OCI-LY1 (cell line): ENCODE data around the gene RALGPS2.

Experiments
- EZH2 ChIP-seq: fragments of 200-600 bp; sonication (generic), shearing (Covaris generic); IDR thresholded peaks from 2 replicates; pipeline ENCODE4 v1.8.0; 2017; ENCODE audit warnings: borderline replicate concordance, mixed run types, mild to moderate bottlenecking, antibody characterized with exemption, low read length, moderate library complexity, mixed read lengths
- TF ChIP-seq, protein P1 (sequence below): fragments of 200-600 bp; sonication (generic), shearing (Covaris generic); IDR thresholded peaks from 2 replicates; pipeline ENCODE4 v1.5.1; 2017; ENCODE audit warnings: mild to moderate bottlenecking, antibody characterized with exemption, low read length, moderate library complexity, mixed read lengths

DNA sequence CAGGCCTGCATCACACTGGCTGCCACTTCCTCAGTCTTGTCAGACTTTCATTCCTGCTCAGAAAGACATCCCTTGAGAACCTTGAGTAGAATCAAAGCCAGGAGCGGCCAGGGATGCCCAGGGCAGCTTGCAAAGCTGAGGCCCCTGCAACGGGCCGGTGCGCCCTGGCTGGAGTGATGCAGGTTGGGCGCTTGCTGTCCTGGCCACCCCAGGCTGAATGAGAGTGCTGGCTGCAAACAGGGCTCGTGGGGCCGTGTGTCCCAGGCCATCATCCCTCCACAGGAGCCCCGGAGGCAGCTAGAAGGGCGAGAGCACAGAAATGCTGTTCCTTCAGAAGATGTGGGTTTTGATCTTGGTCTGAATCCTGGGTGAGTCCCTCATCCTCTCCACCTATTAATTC lies 233.4 kb downstream of the RALGPS2 start:
- TF ChIP-seq EZH2: no peak
- TF ChIP-seq, protein P1, sequence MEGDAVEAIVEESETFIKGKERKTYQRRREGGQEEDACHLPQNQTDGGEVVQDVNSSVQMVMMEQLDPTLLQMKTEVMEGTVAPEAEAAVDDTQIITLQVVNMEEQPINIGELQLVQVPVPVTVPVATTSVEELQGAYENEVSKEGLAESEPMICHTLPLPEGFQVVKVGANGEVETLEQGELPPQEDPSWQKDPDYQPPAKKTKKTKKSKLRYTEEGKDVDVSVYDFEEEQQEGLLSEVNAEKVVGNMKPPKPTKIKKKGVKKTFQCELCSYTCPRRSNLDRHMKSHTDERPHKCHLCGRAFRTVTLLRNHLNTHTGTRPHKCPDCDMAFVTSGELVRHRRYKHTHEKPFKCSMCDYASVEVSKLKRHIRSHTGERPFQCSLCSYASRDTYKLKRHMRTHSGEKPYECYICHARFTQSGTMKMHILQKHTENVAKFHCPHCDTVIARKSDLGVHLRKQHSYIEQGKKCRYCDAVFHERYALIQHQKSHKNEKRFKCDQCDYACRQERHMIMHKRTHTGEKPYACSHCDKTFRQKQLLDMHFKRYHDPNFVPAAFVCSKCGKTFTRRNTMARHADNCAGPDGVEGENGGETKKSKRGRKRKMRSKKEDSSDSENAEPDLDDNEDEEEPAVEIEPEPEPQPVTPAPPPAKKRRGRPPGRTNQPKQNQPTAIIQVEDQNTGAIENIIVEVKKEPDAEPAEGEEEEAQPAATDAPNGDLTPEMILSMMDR: no peak
